ENCODE measurements around the gene COL9A2. TPM values are rescaled to one million over a fixed set of nuclear protein-coding genes. Genes with fewer than 3 reads are reported as not detected.

The COL9A2 gene
- polyA plus RNA-seq, 1 donor from 2014 or later: 2.3 TPM

- no peak overlapping the region for H3K27ac ChIP-seq (ENCODE audit: low read length)
- no peak overlapping the region for H3K4me2 ChIP-seq (ENCODE audit: low read length)
- H3K79me2 ChIP-seq (replicated peaks; ENCODE audit: insufficient read depth, low read length): no peaks in the 10 kb centered on the region
- H3K4me3 ChIP-seq (ENCODE audit: low read length): no peak overlapping the region
- no peaks in the 10 kb centered on the region for H3K36me3 ChIP-seq (ENCODE audit: insufficient read depth, low read length)
- H3K9me3 ChIP-seq (ENCODE audit: low read length): peaks cover 5% of the 10 kb centered on the region
- no peak overlapping the region for H3K9ac ChIP-seq (ENCODE audit: low read length)
- TF ChIP-seq, protein P1, sequence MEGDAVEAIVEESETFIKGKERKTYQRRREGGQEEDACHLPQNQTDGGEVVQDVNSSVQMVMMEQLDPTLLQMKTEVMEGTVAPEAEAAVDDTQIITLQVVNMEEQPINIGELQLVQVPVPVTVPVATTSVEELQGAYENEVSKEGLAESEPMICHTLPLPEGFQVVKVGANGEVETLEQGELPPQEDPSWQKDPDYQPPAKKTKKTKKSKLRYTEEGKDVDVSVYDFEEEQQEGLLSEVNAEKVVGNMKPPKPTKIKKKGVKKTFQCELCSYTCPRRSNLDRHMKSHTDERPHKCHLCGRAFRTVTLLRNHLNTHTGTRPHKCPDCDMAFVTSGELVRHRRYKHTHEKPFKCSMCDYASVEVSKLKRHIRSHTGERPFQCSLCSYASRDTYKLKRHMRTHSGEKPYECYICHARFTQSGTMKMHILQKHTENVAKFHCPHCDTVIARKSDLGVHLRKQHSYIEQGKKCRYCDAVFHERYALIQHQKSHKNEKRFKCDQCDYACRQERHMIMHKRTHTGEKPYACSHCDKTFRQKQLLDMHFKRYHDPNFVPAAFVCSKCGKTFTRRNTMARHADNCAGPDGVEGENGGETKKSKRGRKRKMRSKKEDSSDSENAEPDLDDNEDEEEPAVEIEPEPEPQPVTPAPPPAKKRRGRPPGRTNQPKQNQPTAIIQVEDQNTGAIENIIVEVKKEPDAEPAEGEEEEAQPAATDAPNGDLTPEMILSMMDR (IDR thresholded peaks at IDR 0.05; ENCODE audit: poor library complexity, severe bottlenecking): no peak
- no peak for TF ChIP-seq TAF1 (IDR thresholded peaks at IDR 0.05; ENCODE audit: low read depth)
- no peak for TF ChIP-seq SMC3 (conservative IDR thresholded peaks at IDR 0.05; ENCODE audit: poor library complexity)
- TF ChIP-seq RAD21 (conservative IDR thresholded peaks at IDR 0.05): no peak
- TF ChIP-seq, protein P2, sequence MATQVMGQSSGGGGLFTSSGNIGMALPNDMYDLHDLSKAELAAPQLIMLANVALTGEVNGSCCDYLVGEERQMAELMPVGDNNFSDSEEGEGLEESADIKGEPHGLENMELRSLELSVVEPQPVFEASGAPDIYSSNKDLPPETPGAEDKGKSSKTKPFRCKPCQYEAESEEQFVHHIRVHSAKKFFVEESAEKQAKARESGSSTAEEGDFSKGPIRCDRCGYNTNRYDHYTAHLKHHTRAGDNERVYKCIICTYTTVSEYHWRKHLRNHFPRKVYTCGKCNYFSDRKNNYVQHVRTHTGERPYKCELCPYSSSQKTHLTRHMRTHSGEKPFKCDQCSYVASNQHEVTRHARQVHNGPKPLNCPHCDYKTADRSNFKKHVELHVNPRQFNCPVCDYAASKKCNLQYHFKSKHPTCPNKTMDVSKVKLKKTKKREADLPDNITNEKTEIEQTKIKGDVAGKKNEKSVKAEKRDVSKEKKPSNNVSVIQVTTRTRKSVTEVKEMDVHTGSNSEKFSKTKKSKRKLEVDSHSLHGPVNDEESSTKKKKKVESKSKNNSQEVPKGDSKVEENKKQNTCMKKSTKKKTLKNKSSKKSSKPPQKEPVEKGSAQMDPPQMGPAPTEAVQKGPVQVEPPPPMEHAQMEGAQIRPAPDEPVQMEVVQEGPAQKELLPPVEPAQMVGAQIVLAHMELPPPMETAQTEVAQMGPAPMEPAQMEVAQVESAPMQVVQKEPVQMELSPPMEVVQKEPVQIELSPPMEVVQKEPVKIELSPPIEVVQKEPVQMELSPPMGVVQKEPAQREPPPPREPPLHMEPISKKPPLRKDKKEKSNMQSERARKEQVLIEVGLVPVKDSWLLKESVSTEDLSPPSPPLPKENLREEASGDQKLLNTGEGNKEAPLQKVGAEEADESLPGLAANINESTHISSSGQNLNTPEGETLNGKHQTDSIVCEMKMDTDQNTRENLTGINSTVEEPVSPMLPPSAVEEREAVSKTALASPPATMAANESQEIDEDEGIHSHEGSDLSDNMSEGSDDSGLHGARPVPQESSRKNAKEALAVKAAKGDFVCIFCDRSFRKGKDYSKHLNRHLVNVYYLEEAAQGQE (IDR thresholded peaks at IDR 0.05; ENCODE audit: borderline replicate concordance): no peak
- no peak for TF ChIP-seq POLR2AphosphoS5 (IDR thresholded peaks at IDR 0.05)
- no peak for TF ChIP-seq MXI1 (conservative IDR thresholded peaks at IDR 0.05; ENCODE audit: poor library complexity, severe bottlenecking)
- TF ChIP-seq EP300 (conservative IDR thresholded peaks at IDR 0.05; ENCODE audit: poor library complexity, severe bottlenecking): no peak
- TF ChIP-seq EZH2 (IDR thresholded peaks at IDR 0.05; ENCODE audit: borderline replicate concordance, insufficient read depth, low read length, poor library complexity, severe bottlenecking): no peak
- H3K27me3 ChIP-seq (ENCODE audit: insufficient read depth, low read depth, low read length): no peaks in the 10 kb centered on the region
- no peak overlapping the region for H2AFZ ChIP-seq (ENCODE audit: low read depth, low read length)
- H3K9me2 ChIP-seq (ENCODE audit: insufficient read depth, low read length): no peaks in the 10 kb centered on the region
- no peaks in the 10 kb centered on the region for H3F3A ChIP-seq (ENCODE audit: insufficient read depth, low read length, poor library complexity, severe bottlenecking)
- no peaks in the 10 kb centered on the region for H4K20me1 ChIP-seq (ENCODE audit: insufficient read depth)
These were observed 44.1 kb upstream of the COL9A2 start for GRCh38 chr1:40361201-40361600.

GRCh38 chr1:40360631-40361030, 43.5 kb upstream of the COL9A2 start:
- Histone ChIP-seq H3K9me2 (ENCODE audit: insufficient read depth, low read length) (no peaks in the 10 kb centered on the region), H3K9me3 (ENCODE audit: low read length) (peaks cover 5% of the 10 kb centered on the region), H3K4me3 (ENCODE audit: low read length) (no peak overlapping the region), H4K20me1 (ENCODE audit: insufficient read depth) (no peaks in the 10 kb centered on the region), H3F3A (ENCODE audit: insufficient read depth, low read length, poor library complexity, severe bottlenecking) (no peaks in the 10 kb centered on the region), H3K79me2 (replicated peaks; ENCODE audit: insufficient read depth, low read length) (no peaks in the 10 kb centered on the region), H2AFZ (ENCODE audit: low read depth, low read length) (no peak overlapping the region), H3K36me3 (ENCODE audit: insufficient read depth, low read length) (no peaks in the 10 kb centered on the region), H3K27ac (ENCODE audit: low read length) (no peak overlapping the region), H3K4me2 (ENCODE audit: low read length) (no peak overlapping the region), H3K27me3 (ENCODE audit: insufficient read depth, low read depth, low read length) (no peaks in the 10 kb centered on the region), H3K9ac (ENCODE audit: low read length) (no peak overlapping the region)
- TF ChIP-seq, protein P1 (IDR thresholded peaks at IDR 0.05; ENCODE audit: poor library complexity, severe bottlenecking): no peak
- TF ChIP-seq MXI1 (conservative IDR thresholded peaks at IDR 0.05; ENCODE audit: poor library complexity, severe bottlenecking): no peak
- TF ChIP-seq, protein P2 (IDR thresholded peaks at IDR 0.05; ENCODE audit: borderline replicate concordance): no peak
- no peak for TF ChIP-seq TAF1 (IDR thresholded peaks at IDR 0.05; ENCODE audit: low read depth)
- no peak for TF ChIP-seq EP300 (conservative IDR thresholded peaks at IDR 0.05; ENCODE audit: poor library complexity, severe bottlenecking)

Measured in neural cell (in vitro differentiated cells).